Measurements from ENCODE around the gene CRAMP1.

Gene CRAMP1

DNA sequence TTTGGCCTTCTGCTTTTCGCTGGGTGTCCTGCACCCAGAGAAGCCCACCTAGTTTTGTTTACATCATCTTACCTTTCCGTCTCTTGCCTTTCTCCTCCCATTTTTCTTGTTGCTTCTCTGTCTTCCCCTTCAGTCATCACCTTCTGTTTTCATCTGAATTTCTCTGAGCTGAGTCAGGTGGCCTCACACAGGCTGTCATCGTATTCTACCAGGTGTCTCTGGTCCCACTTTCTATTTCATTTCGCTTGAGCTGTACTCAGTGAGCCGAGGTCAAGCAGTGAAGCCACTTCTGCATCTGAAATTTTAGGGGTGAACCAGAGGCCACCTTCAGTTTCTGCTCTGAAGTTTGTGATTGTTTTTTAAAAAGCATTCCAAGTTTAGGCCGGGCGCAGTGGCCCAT, 9.7 kb downstream of the CRAMP1 start:
- TF ChIP-seq, protein P1, sequence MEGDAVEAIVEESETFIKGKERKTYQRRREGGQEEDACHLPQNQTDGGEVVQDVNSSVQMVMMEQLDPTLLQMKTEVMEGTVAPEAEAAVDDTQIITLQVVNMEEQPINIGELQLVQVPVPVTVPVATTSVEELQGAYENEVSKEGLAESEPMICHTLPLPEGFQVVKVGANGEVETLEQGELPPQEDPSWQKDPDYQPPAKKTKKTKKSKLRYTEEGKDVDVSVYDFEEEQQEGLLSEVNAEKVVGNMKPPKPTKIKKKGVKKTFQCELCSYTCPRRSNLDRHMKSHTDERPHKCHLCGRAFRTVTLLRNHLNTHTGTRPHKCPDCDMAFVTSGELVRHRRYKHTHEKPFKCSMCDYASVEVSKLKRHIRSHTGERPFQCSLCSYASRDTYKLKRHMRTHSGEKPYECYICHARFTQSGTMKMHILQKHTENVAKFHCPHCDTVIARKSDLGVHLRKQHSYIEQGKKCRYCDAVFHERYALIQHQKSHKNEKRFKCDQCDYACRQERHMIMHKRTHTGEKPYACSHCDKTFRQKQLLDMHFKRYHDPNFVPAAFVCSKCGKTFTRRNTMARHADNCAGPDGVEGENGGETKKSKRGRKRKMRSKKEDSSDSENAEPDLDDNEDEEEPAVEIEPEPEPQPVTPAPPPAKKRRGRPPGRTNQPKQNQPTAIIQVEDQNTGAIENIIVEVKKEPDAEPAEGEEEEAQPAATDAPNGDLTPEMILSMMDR (IDR thresholded peaks at IDR 0.05; ENCODE audit: low read depth, low read length): no peak
- no peak for DNase-seq (ENCODE audit: extremely low read depth, low read depth)

- TF ChIP-seq, protein P1 (IDR thresholded peaks at IDR 0.05; ENCODE audit: low read depth, low read length): no peak
- DNase-seq (ENCODE audit: extremely low read depth, low read depth): no peak
Measured at GRCh38 chr16:1626327-1626726, 14.2 kb downstream of the CRAMP1 start.

DNA sequence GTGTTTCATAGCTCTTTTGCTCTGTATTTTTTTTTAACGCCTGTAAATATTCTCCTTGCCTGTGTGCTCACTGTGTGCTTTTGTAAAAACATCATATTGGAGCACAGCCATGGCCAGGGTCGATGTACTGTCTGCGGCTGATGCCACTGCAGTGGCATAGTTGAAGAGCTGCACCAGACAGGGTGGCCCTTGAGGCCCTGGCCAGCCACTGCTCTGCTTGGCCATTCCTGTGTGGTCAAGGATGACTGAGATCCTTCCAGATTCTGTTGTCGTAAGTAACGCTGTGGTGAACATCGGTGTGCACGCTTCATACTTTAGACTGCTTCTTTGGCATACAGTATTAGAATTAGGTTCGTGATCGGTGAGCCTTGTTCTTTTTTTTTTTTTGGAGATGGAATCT, 14.6 kb downstream of the CRAMP1 start:
- no peak for DNase-seq (ENCODE audit: extremely low read depth, low read depth)
- TF ChIP-seq, protein P1 (IDR thresholded peaks at IDR 0.05; ENCODE audit: low read depth, low read length): no peak

- TF ChIP-seq, protein P1 (IDR thresholded peaks at IDR 0.05; ENCODE audit: low read depth, low read length): no peak
Measured at GRCh38 chr16:1630450-1631213, 18.5 kb downstream of the CRAMP1 start.

DNA sequence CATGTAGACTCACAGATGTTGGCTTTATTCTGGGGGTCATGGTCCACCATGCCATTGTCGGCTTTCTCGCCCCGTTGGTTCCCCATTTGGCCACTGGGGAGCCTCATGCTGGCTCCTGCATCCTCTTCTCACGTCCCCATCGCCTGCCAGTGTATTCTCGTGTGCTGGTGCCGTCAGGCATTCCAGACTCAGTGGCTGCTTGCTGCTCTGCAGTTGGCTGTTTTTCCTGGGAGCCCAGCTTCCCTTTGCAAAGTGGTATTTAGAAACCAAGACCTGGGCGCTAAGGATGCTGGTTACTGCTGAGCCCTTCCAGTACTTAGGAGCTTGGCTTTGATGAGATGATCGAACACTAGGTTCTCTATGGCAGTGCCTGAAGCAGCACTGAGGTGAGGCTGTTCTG, 19.1 kb downstream of the CRAMP1 start:
- no peak for DNase-seq (ENCODE audit: extremely low read depth, low read depth)
- TF ChIP-seq, protein P1 (IDR thresholded peaks at IDR 0.05; ENCODE audit: low read depth, low read length): no peak

More at GRCh38 chr16:1630450-1631213, 18.5 kb downstream of the CRAMP1 start:
- no peak for DNase-seq (ENCODE audit: extremely low read depth, low read depth)

- no peak for DNase-seq (ENCODE audit: extremely low read depth, low read depth)
- TF ChIP-seq, protein P1 (IDR thresholded peaks at IDR 0.05; ENCODE audit: low read depth, low read length): no peak
Measured at GRCh38 chr16:1631931-1632637, 19.9 kb downstream of the CRAMP1 start.

DNA sequence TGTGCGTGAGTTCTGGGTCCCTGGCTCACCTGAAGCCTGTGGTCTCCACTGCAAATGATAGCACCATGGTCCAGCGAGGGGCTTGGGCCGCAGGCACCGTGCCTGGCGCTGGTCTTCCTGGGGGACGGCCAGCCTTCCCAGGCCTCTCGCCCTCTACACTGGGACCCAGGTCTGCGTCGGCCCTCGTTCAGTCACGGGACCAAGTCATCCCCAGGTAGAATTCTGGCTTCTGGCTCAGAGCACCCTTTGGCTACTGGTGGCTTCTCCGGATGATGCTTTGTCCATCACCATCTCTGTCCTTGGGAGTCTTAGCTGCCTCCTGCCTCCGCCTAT, 20.4 kb downstream of the CRAMP1 start:
- TF ChIP-seq, protein P1 (IDR thresholded peaks at IDR 0.05; ENCODE audit: low read depth, low read length): no peak
- DNase-seq (ENCODE audit: extremely low read depth, low read depth): no peak

Data from AG09319 (cell line).